Thyroid gland (tissue), 4 donors: ENCODE measurements around the gene FAXDC2. TPM values are rescaled to one million over a fixed set of nuclear protein-coding genes. Genes with fewer than 3 reads are reported as not detected.
A peak's percentile ranks its signal among the peaks of the same experiment; 100 is the strongest.

Experiments used
- DNase-seq, 2 donors: peaks; one replicate each; pipeline ENCODE4 v3.0.0-alpha.2; 2019
- H3K27ac ChIP-seq, 3 donors: fragments of 200-600 bp; sonication (generic); 1 replicate in 2 of 3; 2 replicates in 1 of 3; pipeline ENCODE4 v1.5.1; 2016 to 2019; ENCODE audit warnings: mild to moderate bottlenecking in 1 of 3, moderate library complexity in 1 of 3
- H3K27me3 ChIP-seq: fragments of 200-600 bp; sonication (generic); one replicate; pipeline ENCODE4 v1.5.1; 2019
- H3K36me3 ChIP-seq, 2 donors: fragments of 200-600 bp; sonication (generic); one replicate each; pipeline ENCODE4 v1.5.1; 2016 to 2019
- H3K4me1 ChIP-seq, 2 donors: fragments of 200-600 bp; sonication (generic); one replicate each; pipeline ENCODE4 v1.5.1; 2017 to 2019
- H3K4me3 ChIP-seq, 3 donors: fragments of 200-600 bp; sonication (generic); replicated peaks in 1 of 3; 1 replicate in 2 of 3; 2 replicates in 1 of 3; pipeline ENCODE4 v1.5.1; 2016; ENCODE audit warnings: mild to moderate bottlenecking in 1 of 3
- H3K9me3 ChIP-seq: fragments of 200-600 bp; sonication (generic); one replicate; pipeline ENCODE4 v1.5.1; 2017
- CTCF ChIP-seq, 6 experiments: fragments of 200-600 bp in 3 of 6; fragments of 450-650 bp in 3 of 6; sonication (generic) in 3 of 6; IDR thresholded peaks; one replicate each; pipeline ENCODE4 v1.5.1; 2016 to 2019; ENCODE audit warnings: antibody characterized with exemption in 6 of 6, mild to moderate bottlenecking in 2 of 6, inconsistent platforms in 1 of 6, moderate library complexity in 1 of 6
- POLR2A ChIP-seq, 2 donors: fragments of 450-650 bp; IDR thresholded peaks; one replicate each; pipeline ENCODE4 v1.6.1; 2017; ENCODE audit warnings: antibody characterized with exemption in 2 of 2, mild to moderate bottlenecking in 2 of 2, moderate library complexity in 1 of 2
- WGBS, 2 donors: methylation state at CpG; one replicate each; pipeline ENCODE4 v1.1.5; 2017; 5-methylcytosine and 5-hydroxymethylcytosine counted together
- intact Hi-C: fragments of 100-400 bp; cut with DNase I; formaldehyde crosslinking; loops from one replicate; pipeline ENCODE4 v1.15.1; 2023
- total RNA-seq, 4 donors: library from RNA; depleted of rRNA; stranded (reverse); fragments of >200 nt; gene quantifications; one replicate each; pipeline ENCODE4 v1.2.3, GENCODE V29; 2016

Gene FAXDC2
- total RNA-seq, 4 donors from 2014 or later = 47.0 to 148 (median 52.9) TPM

GRCh38 chr5:154868702-154869101 is 18.3 kb upstream of the FAXDC2 start:
- H3K9me3 ChIP-seq = no peaks in the 10 kb centered on the region
- peaks cover 0 to 31% of the 10 kb centered on the region in 2 donors for H3K4me1 ChIP-seq
- peaks cover 31 to 35% of the 10 kb centered on the region in 2 donors for H3K36me3 ChIP-seq
- no peaks in the 10 kb centered on the region for H3K27me3 ChIP-seq
- intact Hi-C loops = loop anchor here (10.0 kb wide), 1 partner anchor 194 kb away; no protein-coding TSS in a partner anchor
- peak; percentile 59 to 66 for DNase-seq
- TF ChIP-seq CTCF (IDR thresholded peaks at IDR 0.05) (peak in 4 of 6 experiments; percentile 15 to 41 (median 30)), POLR2A (IDR thresholded peaks at IDR 0.05) (no peak)
- WGBS, 2 donors = 81 to 85% methylated on average over 5 of the region's 5 CpGs
- H3K27ac ChIP-seq = peak overlapping the region; percentile 15 to 66 (median 46)
- no peak overlapping the region for H3K4me3 ChIP-seq

- TF ChIP-seq POLR2A (IDR thresholded peaks at IDR 0.05) (no peak), CTCF (IDR thresholded peaks at IDR 0.05) (no peak)
- Histone ChIP-seq H3K27me3 (no peaks in the 10 kb centered on the region), H3K27ac (peak overlapping the region in 1 of 3 donors; percentile 66), H3K4me1 (peaks cover 0 to 27% of the 10 kb centered on the region in 2 donors), H3K9me3 (no peaks in the 10 kb centered on the region), H3K36me3 (peaks cover 20 to 22% of the 10 kb centered on the region in 2 donors), H3K4me3 (no peak overlapping the region)
- DNase-seq = no peak
- WGBS, 2 donors = 77 to 85% methylated on average over 2 of the region's 2 CpGs
- intact Hi-C loops = loop anchor here (10.0 kb wide), 1 partner anchor 192 kb away; no protein-coding TSS in a partner anchor
Measured at GRCh38 chr5:154866841-154867240, 16.4 kb upstream of the FAXDC2 start.

- no peak overlapping the region for H3K4me3 ChIP-seq
- 73 to 81% methylated on average over 5 of the region's 5 CpGs for WGBS, 2 donors
- no peak overlapping the region for H3K27ac ChIP-seq
- TF ChIP-seq CTCF (IDR thresholded peaks at IDR 0.05) (no peak), POLR2A (IDR thresholded peaks at IDR 0.05) (no peak)
- no peak for DNase-seq
- H3K9me3 ChIP-seq = no peaks in the 10 kb centered on the region
- intact Hi-C loops = loop anchor here (10.0 kb wide), 1 partner anchor 191 kb away; no protein-coding TSS in a partner anchor
- H3K4me1 ChIP-seq = peaks cover 4 to 39% of the 10 kb centered on the region in 2 donors
- no peaks in the 10 kb centered on the region for H3K27me3 ChIP-seq
- peaks cover 14 to 15% of the 10 kb centered on the region in 2 donors for H3K36me3 ChIP-seq
Measured at GRCh38 chr5:154865466-154866184, 15.2 kb upstream of the FAXDC2 start.

GRCh38 chr5:154863291-154864080 is 13.1 kb upstream of the FAXDC2 start:
- Histone ChIP-seq H3K36me3 (peaks cover 10 to 13% of the 10 kb centered on the region in 2 donors), H3K4me1 (peaks cover 12 to 45% of the 10 kb centered on the region in 2 donors), H3K27me3 (no peaks in the 10 kb centered on the region), H3K4me3 (no peak overlapping the region), H3K9me3 (no peaks in the 10 kb centered on the region), H3K27ac (no peak overlapping the region)
- TF ChIP-seq CTCF (IDR thresholded peaks at IDR 0.05) (no peak), POLR2A (IDR thresholded peaks at IDR 0.05) (no peak)
- 93 to 94% methylated on average over 7 of the region's 7 CpGs for WGBS, 2 donors
- intact Hi-C loops = loop anchor here (10.0 kb wide), 1 partner anchor 189 kb away; no protein-coding TSS in a partner anchor
- DNase-seq = no peak
